HepG2 (cell line): ENCODE measurements around the gene FMC1. TPM values are rescaled to one million over a fixed set of nuclear protein-coding genes. Genes with fewer than 3 reads are reported as not detected.

Experiments used
- ATAC-seq: fragments of 200-7000 bp; cut with Tn5 transposase; 3 replicates; pipeline ENCODE4 v1.9.1; 2020; ENCODE audit warnings: mild to moderate bottlenecking, moderate library complexity
- BruUV-seq: library from RNA; stranded (reverse); fragments of 400-500 nt; replicated peaks from 2 replicates; lab custom pipeline; 2021; lab: Mats Ljungman, UMichigan
- CTCF ChIA-PET: fragments of 300-600 bp; formaldehyde crosslinking; extraction: SDS; loops from one replicate; lab custom pipeline; 2021; ENCODE audit warnings: low total read pairs, inconsistent platforms, low intra/inter-chr PET ratio; lab: Yijun Ruan, JAX
- POLR2A ChIA-PET: fragments of 350-600 bp; sonication (Branson Sonifier 250); formaldehyde crosslinking; loops from one replicate; lab custom pipeline; 2020; ENCODE audit warnings: antibody characterized with exemption, inconsistent platforms; lab: Yijun Ruan, JAX
- DNase-seq: peaks from one replicate; pipeline ENCODE4 v3.0.0-alpha.2; 2015; ENCODE audit warnings: low spot score
- FAIRE-seq: peaks from 3 replicates; lab custom pipeline; 2011; peaks lifted over from hg19 to GRCh38; lab: Jason Lieb, UNC
- H2AFZ ChIP-seq: one replicate; pipeline ENCODE4 v1.6.1; 2011; ENCODE audit warnings: low read length, inconsistent platforms
- H3K27ac ChIP-seq: fragments of 300-600 bp; 3 replicates; pipeline ENCODE4 v1.8.0; 2011; ENCODE audit warnings: mixed run types, mild to moderate bottlenecking, mixed read lengths, low read length, inconsistent platforms; ENCODE audit not compliant: insufficient read depth; ENCODE audit errors: extremely low read length
- H3K27me3 ChIP-seq, 2 experiments: fragments of 200-600 bp in 1 of 2; 2 replicates in 1 of 2; 3 replicates in 1 of 2; pipeline versions ENCODE4 v1.6.0 to v1.8.0; 2011; ENCODE audit warnings: low read length in 2 of 2, mild to moderate bottlenecking in 2 of 2, moderate library complexity in 2 of 2, inconsistent platforms in 1 of 2; ENCODE audit not compliant: insufficient read depth in 2 of 2, control insufficient read depth in 1 of 2
- H3K36me3 ChIP-seq, 2 experiments: fragments of 200-600 bp in 1 of 2; replicated peaks in 1 of 2; 2 replicates in 1 of 2; 3 replicates in 1 of 2; pipeline versions ENCODE4 v1.5.1 to v1.8.0; 2011; ENCODE audit warnings: low read length in 2 of 2, inconsistent platforms in 1 of 2; ENCODE audit not compliant: insufficient read depth in 2 of 2, control insufficient read depth in 1 of 2
- H3K4me1 ChIP-seq: 2 replicates; pipeline ENCODE4 v1.5.1; 2012; ENCODE audit warnings: low read length, inconsistent platforms; ENCODE audit not compliant: insufficient read depth
- H3K4me2 ChIP-seq: 2 replicates; pipeline ENCODE4 v1.6.0; 2011; ENCODE audit warnings: low read depth, low read length, inconsistent platforms
- H3K4me3 ChIP-seq, 3 experiments: fragments of 200-600 bp in 1 of 3; sonication (generic), shearing (Covaris generic) in 1 of 3; replicated peaks in 1 of 3; 2 replicates each; pipeline ENCODE4 v1.5.1; 2011 to 2016; ENCODE audit warnings: low read length in 3 of 3, inconsistent platforms in 2 of 3, low read depth in 2 of 3, mild to moderate bottlenecking in 2 of 3, control low read depth in 1 of 3, mixed read lengths in 1 of 3; ENCODE audit not compliant: insufficient read depth in 1 of 3
- H3K79me2 ChIP-seq: one replicate; pipeline ENCODE4 v1.6.1; 2011; ENCODE audit warnings: low read length, inconsistent platforms; ENCODE audit not compliant: insufficient read depth
- H3K9ac ChIP-seq: 2 replicates; pipeline ENCODE4 v1.6.0; 2011; ENCODE audit warnings: mild to moderate bottlenecking, low read depth, low read length, inconsistent platforms; ENCODE audit not compliant: insufficient read depth
- H3K9me3 ChIP-seq: 2 replicates; pipeline ENCODE4 v1.5.1; 2012; ENCODE audit warnings: mild to moderate bottlenecking, low read length
- H4K20me1 ChIP-seq: 2 replicates; pipeline ENCODE4 v1.6.0; 2011; ENCODE audit warnings: inconsistent platforms, mild to moderate bottlenecking, low read length, moderate library complexity; ENCODE audit not compliant: insufficient read depth
- ARNT ChIP-seq: fragments of 450-650 bp; IDR thresholded peaks from 2 replicates; pipeline ENCODE4 v1.6.1; 2017
- FOSL1 ChIP-seq: sonication (generic); formaldehyde crosslinking; IDR thresholded peaks from 2 replicates; pipeline ENCODE4 v1.9.0; 2021; ENCODE audit warnings: missing genetic modification reagents, borderline replicate concordance
- MED1 ChIP-seq: sonication (generic); formaldehyde crosslinking; IDR thresholded peaks from 2 replicates; pipeline ENCODE4 v1.4.0; 2020; ENCODE audit warnings: missing genetic modification reagents
- PHF5A ChIP-seq: IDR thresholded peaks from one replicate; pipeline ENCODE4 v1.6.1; 2018; ENCODE audit warnings: low read depth, missing genetic modification reagents; ENCODE audit not compliant: unreplicated experiment
- RFXAP ChIP-seq: sonication (generic); formaldehyde crosslinking; IDR thresholded peaks from 2 replicates; pipeline ENCODE4 v1.4.0; 2020; ENCODE audit warnings: missing genetic modification reagents, borderline replicate concordance
- ZBTB8A ChIP-seq: sonication (generic); formaldehyde crosslinking; IDR thresholded peaks from 2 replicates; pipeline ENCODE4 v1.4.0; 2020; ENCODE audit warnings: mild to moderate bottlenecking, low read depth, missing genetic modification reagents, borderline replicate concordance
- ZFP36L1 ChIP-seq: sonication (generic); formaldehyde crosslinking; IDR thresholded peaks from 2 replicates; pipeline ENCODE4 v1.8.0; 2022; ENCODE audit warnings: mild to moderate bottlenecking, missing genetic modification reagents, moderate library complexity
- ZNF20 ChIP-seq: sonication (generic); formaldehyde crosslinking; IDR thresholded peaks from 2 replicates; pipeline ENCODE4 v1.4.0; 2020; ENCODE audit warnings: mild to moderate bottlenecking, moderate library complexity, missing genetic modification reagents
- ZNF44 ChIP-seq: sonication (generic); formaldehyde crosslinking; IDR thresholded peaks from 2 replicates; pipeline ENCODE4 v1.5.1; 2020; ENCODE audit warnings: mild to moderate bottlenecking, missing genetic modification reagents
- ZNF512B ChIP-seq: sonication (generic); formaldehyde crosslinking; IDR thresholded peaks from 2 replicates; pipeline ENCODE4 v1.5.1; 2020; ENCODE audit warnings: missing genetic modification reagents, mild to moderate bottlenecking, borderline replicate concordance
- ZNF570 ChIP-seq: sonication (generic); formaldehyde crosslinking; IDR thresholded peaks from 2 replicates; pipeline ENCODE4 v1.4.0; 2020; ENCODE audit warnings: mild to moderate bottlenecking, missing genetic modification reagents, borderline replicate concordance
- ZNF576 ChIP-seq: sonication (generic); formaldehyde crosslinking; IDR thresholded peaks from 2 replicates; pipeline ENCODE4 v1.4.0; 2020; ENCODE audit warnings: mild to moderate bottlenecking, missing genetic modification reagents
- ZNF713 ChIP-seq: sonication (generic); formaldehyde crosslinking; IDR thresholded peaks from 2 replicates; pipeline ENCODE4 v1.4.0; 2020; ENCODE audit warnings: mild to moderate bottlenecking, missing genetic modification reagents
- ZSCAN30 ChIP-seq: sonication (generic); formaldehyde crosslinking; IDR thresholded peaks from 2 replicates; pipeline ENCODE4 v1.5.0; 2020; ENCODE audit warnings: mild to moderate bottlenecking, missing genetic modification reagents
- WGBS: methylation state at CpG from one replicate; pipeline ENCODE4 v1.1.6; 2017; ENCODE audit warnings: low lambda C conversion rate; 5-methylcytosine and 5-hydroxymethylcytosine counted together
- in situ Hi-C: cut with HindIII; loops from 2 replicates; pipeline ENCODE4 v1.10.0; 2017; ENCODE audit warnings: low pct_unique_long_range_greater_than_20kb; ENCODE audit not compliant: extremely low pct_ligation_motif_present
- intact Hi-C: fragments of 100-400 bp; cut with micrococcal nuclease; formaldehyde crosslinking; loops from one replicate; pipeline ENCODE4 v1.10.0; 2022; ENCODE audit not compliant: unreplicated experiment
- polyA plus RNA-seq, 8 experiments: library from polyadenylated mRNA; depleted of rRNA in 3 of 8; stranded (reverse) in 7 of 8; unstranded in 1 of 8; fragments of >200 nt; fragmentation: Illumina TruSeq in 4 of 8; extraction: Trizol in 4 of 8; gene quantifications; 2 replicates each; pipeline versions ENCODE4 v1.2.1 to v1.2.3, GENCODE V29; 2011 to 2016; ENCODE audit warnings: low read depth in 4 of 8, missing spikeins in 1 of 8, mixed read lengths in 1 of 8; ENCODE audit not compliant: insufficient read depth in 1 of 8
- total RNA-seq, 5 experiments: library from RNA; depleted of rRNA; stranded (reverse); fragments of >200 nt; fragmentation: Illumina TruSeq; extraction: Trizol; gene quantifications; 2 replicates each; pipeline ENCODE4 v1.2.3, GENCODE V29; 2016; ENCODE audit warnings: low read depth in 1 of 5
- TF ChIP-seq, protein P1 (sequence below), 2 experiments: IDR thresholded peaks; 2 replicates each; pipeline ENCODE4 v1.6.1; 2011 to 2012; ENCODE audit warnings: low read length in 2 of 2, borderline replicate concordance in 1 of 2, low read depth in 1 of 2, mild to moderate bottlenecking in 1 of 2, moderate library complexity in 1 of 2

Gene FMC1
- total and polyA plus RNA-seq, 2 of the 13 experiments (the other 11 are each of a cell fraction or from before 2014, with no cell fraction given) = 39.2 to 50.7 TPM

- Histone ChIP-seq H2AFZ (no peak overlapping the region), H3K9ac (no peak overlapping the region), H3K79me2 (no peaks in the 10 kb centered on the region), H3K4me3 (no peak overlapping the region), H3K27me3 (no peaks in the 10 kb centered on the region), H3K4me1 (peaks cover 42% of the 10 kb centered on the region), H3K9me3 (no peaks in the 10 kb centered on the region), H3K4me2 (no peak overlapping the region), H3K36me3 (peaks cover 0 to 5% of the 10 kb centered on the region in 2 experiments; a peak in 2 of 5 replicates), H4K20me1 (no peaks in the 10 kb centered on the region), H3K27ac (no peak overlapping the region)
- intact Hi-C loops = no loop called here
- BruUV-seq = no TSS peak
- ChIA-PET CTCF (no interaction called here), POLR2A (no interaction called here)
- DNase-seq = no peak
- WGBS = 92% methylated on average over 7 of the region's 7 CpGs
- in situ Hi-C loops = no loop called here
- ATAC-seq = no peak
- no peak for FAIRE-seq
- TF ChIP-seq ZNF44 (CRISPR knock-in tag) (no peak), PHF5A (CRISPR knock-in tag) (no peak), ZNF512B (CRISPR knock-in tag) (no peak), ZNF713 (CRISPR knock-in tag) (no peak), ZFP36L1 (CRISPR knock-in tag) (no peak), ZNF576 (CRISPR knock-in tag) (no peak), RFXAP (CRISPR knock-in tag) (no peak), MED1 (no peak), ZSCAN30 (CRISPR knock-in tag) (no peak), ZNF20 (no peak), ARNT (no peak), ZBTB8A (CRISPR knock-in tag) (no peak), FOSL1 (CRISPR knock-in tag) (no peak), ZNF570 (CRISPR knock-in tag) (no peak)
- TF ChIP-seq, protein P1, sequence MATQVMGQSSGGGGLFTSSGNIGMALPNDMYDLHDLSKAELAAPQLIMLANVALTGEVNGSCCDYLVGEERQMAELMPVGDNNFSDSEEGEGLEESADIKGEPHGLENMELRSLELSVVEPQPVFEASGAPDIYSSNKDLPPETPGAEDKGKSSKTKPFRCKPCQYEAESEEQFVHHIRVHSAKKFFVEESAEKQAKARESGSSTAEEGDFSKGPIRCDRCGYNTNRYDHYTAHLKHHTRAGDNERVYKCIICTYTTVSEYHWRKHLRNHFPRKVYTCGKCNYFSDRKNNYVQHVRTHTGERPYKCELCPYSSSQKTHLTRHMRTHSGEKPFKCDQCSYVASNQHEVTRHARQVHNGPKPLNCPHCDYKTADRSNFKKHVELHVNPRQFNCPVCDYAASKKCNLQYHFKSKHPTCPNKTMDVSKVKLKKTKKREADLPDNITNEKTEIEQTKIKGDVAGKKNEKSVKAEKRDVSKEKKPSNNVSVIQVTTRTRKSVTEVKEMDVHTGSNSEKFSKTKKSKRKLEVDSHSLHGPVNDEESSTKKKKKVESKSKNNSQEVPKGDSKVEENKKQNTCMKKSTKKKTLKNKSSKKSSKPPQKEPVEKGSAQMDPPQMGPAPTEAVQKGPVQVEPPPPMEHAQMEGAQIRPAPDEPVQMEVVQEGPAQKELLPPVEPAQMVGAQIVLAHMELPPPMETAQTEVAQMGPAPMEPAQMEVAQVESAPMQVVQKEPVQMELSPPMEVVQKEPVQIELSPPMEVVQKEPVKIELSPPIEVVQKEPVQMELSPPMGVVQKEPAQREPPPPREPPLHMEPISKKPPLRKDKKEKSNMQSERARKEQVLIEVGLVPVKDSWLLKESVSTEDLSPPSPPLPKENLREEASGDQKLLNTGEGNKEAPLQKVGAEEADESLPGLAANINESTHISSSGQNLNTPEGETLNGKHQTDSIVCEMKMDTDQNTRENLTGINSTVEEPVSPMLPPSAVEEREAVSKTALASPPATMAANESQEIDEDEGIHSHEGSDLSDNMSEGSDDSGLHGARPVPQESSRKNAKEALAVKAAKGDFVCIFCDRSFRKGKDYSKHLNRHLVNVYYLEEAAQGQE (IDR thresholded peaks at IDR 0.05; ENCODE audit: borderline replicate concordance in 1 of 2, low read depth in 1 of 2, low read length in 2 of 2) = no peak
Measured at GRCh38 chr7:139292821-139293220, 48.3 kb upstream of the FMC1 start.
